Activated CD4-positive, alpha-beta T cell treated with anti-CD3 and anti-CD28 coated beads, Interleukin-2, amount 50 U/mL, for 48 hours (primary cell): Measurements from ENCODE around the gene PLPPR2.
A peak's percentile ranks its signal among the peaks of the same experiment; 100 is the strongest.
"Not testable (repeated sequence)": the region's sequence is repeated elsewhere in the genome, so short reads cannot be mapped to it uniquely, and the experiment has no call there.

ENCODE experiments used
- DNase-seq, 2 experiments: peaks; one replicate each; pipeline ENCODE4 v3.0.0-alpha.2; 2020

PLPPR2 gene

DNA sequence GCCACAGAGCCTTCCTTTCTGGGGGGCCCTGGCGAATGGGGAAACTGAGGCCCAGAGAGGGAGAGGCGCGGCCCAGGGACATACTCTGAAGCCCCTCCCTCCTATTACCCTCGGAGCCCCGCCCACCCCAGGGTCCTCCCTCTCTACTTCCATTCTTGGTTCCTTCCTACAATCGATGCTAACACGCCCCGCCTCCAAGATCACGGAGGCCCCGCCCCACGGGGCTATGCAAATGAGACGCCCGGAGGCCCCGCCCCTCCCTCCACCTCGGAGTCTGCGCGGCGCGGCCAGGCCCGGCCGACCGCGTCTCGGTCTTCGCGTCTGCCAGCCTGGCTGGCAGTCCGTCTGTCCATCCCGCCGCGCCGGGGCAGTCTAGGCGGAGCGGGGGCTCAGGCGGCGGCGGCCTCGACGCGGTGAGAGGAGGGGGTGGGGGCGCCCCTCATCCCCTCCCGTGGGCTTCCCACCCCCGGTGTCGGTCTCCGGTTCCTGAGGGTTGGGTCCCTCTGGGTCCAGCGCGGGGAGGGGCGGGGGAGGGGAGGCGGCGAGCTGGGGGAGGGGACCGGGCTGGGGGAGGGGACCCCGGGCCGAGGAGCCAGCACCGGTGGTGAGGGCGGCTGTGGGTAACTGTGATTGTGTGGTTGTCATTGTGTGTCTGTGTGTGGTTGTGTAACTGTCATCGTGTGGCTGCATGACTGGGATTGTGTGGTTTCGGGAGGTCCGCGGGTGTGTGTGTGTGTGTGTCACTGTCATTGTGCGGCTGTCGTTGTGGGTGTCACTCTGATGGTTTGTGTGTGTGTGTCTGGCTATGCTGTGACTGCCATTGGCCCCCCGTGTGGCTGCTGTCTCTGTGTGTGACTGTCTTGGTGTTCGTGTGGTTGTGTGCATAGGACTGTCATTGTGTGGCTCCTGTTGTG, at the start of gene PLPPR2:
Gene PLPPR2 (plus strand): TSS at position 273 of the 914 bp plus-strand sequence. CDS start 2,242 bp downstream, outside the sequence.
- peak; percentile 88 to 89 for DNase-seq

DNA sequence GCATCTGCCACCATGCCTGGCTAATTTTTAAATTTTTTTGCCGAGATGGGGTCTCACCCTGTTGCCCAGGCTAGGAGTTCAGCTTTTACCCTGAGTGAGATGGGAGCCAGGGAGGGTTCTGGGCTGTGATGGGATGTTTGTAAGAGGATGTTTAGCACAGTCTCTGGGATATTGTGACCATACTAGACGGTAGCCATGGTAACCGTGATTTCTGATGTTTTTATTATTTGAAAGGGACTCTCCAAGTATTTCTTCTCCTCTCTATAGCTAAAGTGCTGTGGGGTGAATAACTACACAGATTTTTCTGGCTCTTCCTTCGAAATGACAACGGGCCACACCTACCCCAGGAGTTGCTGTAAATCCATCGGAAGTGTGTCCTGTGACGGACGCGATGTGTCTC, 48.9 kb upstream of the PLPPR2 start:
- no peak for DNase-seq

DNA sequence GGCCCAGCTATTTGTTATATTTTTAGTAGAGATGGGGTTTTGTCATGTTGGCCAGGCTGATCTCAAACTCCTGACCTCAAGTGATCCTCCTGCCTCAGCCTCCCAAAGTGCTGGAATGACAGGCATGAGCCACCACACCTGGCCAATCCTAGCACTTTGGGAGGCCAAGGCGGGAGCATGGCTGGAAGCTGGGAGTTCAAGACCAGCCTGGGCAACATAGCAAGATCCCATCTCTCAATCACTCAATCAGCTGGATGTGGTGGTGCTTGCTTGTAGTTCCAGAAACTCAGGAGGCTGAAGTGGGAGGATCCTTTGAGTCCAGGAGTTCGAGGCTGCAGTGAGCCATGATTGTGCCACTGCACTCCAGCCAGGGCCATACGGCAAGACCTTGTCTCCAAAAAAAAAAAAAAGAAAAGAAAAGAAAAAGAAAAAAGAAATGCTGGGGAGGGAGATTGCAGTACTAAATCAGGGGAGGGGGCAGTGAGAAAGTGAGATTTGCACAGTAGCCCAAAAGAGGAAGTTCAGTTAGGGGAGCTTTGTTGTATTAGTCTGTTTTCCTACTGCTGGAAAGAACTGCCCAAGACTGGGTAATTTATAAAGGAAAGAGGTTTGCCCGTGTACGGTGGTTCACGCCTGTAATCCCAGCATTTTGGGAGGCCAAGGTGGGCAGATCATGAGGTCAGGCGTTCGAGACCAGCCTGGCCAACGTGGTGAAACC, 34.8 kb upstream of the PLPPR2 start:
- DNase-seq, result not testable (repeated sequence)

- DNase-seq, result no peak
Observed at GRCh38 chr19:11321191-11322126, 33.8 kb upstream of the PLPPR2 start.

DNA sequence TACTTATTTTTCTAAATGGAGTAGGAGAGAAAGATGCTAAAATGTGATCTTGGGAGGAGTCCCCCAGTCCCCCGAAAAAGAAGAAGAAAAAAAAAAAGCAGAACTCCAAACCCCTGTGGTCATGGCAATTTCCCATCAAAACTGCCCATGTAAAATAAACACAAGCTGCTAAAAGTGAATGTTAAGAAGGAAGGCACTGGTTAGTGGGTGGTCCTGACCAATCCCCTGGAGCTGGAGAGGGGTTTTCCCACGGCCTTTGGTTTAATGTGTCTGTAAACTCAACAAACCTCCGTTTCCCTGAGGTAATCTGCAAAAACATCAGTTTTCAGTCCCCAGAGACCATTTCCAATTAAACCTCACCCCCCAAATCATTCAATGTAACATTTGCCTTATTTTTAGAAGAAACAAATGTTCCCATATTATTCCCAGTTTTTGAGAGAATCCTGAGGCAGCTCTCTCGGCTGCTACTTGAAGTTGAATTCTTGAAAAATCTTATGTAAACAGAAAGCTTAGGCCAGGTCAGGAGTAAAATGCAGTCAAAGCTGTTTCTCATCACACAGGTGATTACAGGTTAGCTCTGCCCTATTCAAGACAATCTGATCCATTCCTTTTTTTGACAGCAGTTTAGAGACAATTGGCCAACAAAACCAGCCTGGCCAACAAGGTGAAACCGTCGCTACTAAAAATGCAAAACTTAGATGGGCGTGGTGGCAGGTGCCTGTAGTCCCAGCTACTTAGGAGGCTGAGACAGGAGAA, 32.8 kb upstream of the PLPPR2 start:
- DNase-seq, result no peak

DNA sequence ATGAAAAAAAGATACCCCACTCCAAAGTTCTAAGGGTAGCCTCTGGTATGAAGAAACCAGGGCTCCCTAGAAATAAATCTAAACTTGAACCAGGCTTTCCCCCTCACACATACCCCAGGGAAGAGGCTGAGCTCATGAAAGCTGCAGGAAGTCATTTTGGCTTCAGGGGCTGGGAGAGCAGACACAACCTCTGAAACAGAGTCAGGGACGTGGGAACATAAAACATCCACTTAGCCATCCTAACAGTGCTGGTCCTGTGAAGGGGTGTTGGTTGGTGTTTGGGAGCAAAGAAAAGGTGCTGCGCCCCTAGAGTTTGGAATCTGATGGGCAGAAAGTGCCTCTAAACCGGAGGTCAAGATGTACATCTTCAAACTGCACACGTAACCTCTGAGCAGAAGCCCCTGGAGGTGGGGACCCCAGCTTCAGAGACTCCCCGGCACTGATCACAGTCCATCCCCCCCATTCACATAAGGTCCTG, 31.6 kb upstream of the PLPPR2 start:
- DNase-seq, result no peak

- peak; percentile 28 to 35 for DNase-seq
Observed at GRCh38 chr19:11324079-11324661, 31.1 kb upstream of the PLPPR2 start.

DNA sequence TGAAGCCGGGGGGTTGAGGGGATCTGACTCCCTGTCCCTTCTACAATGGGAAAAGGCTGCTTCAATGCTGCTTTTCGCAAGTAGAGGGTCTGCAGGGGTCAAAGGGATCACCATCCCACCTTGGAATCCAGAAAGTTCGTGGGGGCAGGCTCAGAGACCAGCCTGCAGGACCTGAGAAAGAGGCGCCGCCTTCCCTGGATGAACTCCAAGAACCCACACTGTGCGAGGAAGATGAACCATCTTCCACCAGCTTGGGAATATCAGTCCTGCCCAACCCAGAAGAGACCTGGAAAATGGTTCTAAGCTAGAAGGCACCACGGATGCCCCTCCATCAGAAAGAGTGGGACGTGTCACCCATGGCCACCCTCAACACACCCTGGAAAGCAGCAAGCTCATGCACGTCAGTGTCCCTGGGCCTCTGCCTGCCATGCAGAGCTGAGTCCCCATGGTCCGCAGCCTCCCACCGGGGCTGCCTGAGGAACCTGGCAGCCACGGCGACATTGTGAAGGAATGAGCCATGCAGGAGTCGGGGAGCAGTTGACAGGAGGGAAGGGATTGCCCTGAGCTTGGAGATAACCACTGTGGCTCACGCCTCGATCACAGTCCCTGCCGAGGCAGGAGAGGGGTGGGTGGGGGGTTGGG, 30.4 kb upstream of the PLPPR2 start:
- no peak for DNase-seq

DNA sequence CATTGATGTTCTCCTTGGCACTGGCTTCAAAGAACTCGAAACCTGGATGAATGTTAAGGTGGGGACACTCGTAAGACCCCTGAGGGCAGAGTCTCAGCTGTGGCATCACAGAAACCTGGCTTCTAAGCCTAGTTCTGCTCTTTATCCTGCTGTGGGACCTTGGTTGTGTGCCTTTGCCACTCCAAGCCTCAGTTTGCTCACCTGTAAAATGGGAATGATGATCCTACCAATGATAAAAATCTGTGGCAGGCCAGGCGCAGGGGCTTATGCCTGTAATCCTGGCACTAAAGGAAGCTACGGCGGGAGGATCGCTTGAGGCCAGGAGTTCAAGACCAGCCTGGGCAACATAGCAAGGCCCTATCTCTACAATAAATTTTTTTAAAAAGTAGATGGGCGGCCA, 29.7 kb upstream of the PLPPR2 start:
- DNase-seq, result no peak

DNA sequence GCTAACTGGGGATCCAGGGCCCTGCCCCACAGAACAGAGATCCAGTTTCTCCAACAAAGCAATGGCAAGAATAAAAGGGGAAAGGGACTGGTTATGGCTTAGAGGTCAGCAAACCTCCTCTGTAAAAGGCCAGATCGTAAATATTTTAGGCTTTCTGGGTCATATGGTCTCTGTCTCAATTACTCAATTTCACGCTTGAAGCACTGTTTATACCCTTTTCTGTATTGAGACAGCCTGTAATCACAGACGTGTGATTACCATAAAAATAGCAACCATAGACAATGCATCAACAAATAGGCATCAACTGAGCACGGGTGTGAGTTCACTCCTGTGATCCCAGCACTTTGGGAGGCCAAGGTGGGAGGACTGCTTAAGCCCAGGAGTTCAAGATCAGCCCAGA, 25.1 kb upstream of the PLPPR2 start:
- no peak for DNase-seq

- no peak for DNase-seq
Observed at GRCh38 chr19:11331502-11331901, 23.7 kb upstream of the PLPPR2 start.

DNA sequence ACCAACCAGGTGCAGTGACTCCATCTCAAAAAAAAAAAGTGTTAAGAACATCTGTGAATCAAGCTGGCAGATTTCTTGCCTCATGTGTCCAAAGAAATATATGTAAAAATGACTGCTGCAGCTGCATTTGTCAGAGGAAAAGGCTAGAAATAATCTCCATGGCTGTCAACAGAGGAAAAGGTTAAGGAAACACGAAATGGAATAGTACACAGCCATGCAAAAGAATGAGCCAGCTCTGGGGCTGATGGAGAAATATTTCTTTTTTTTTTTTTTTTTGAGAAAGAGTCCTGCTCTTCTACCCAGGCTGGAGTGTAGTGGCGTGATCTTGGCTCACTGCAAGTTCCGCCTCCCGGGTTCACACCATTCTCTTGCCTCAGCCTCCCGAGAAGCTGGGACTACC, 22.4 kb upstream of the PLPPR2 start:
- DNase-seq, result no peak

DNA sequence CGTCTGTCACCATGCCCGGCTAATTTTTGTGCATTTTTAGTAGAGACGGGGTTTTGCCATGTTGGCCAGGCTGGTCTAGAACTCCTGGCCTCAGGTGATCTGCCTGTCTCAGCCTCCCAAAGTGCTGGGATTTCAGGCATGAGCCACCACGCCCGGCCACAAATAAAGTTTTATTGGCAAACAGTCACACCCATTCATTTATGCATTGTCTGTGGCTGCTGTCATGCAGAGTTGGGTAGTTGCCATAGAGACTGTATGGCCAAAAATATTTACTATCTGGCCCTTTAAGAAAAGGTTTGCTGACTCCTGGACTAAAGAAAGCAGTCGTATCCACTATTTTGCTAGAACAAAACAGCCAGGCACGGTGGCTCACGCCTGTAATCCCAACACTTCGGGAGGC, 21.4 kb upstream of the PLPPR2 start:
- not testable (repeated sequence) for DNase-seq

GRCh38 chr19:11335449-11336146, 19.6 kb upstream of the PLPPR2 start:
- no peak for DNase-seq

- DNase-seq, result no peak
Observed at GRCh38 chr19:11337080-11337479, 18.2 kb upstream of the PLPPR2 start.

GRCh38 chr19:11338121-11338520, 17.1 kb upstream of the PLPPR2 start:
- DNase-seq, result no peak

DNA sequence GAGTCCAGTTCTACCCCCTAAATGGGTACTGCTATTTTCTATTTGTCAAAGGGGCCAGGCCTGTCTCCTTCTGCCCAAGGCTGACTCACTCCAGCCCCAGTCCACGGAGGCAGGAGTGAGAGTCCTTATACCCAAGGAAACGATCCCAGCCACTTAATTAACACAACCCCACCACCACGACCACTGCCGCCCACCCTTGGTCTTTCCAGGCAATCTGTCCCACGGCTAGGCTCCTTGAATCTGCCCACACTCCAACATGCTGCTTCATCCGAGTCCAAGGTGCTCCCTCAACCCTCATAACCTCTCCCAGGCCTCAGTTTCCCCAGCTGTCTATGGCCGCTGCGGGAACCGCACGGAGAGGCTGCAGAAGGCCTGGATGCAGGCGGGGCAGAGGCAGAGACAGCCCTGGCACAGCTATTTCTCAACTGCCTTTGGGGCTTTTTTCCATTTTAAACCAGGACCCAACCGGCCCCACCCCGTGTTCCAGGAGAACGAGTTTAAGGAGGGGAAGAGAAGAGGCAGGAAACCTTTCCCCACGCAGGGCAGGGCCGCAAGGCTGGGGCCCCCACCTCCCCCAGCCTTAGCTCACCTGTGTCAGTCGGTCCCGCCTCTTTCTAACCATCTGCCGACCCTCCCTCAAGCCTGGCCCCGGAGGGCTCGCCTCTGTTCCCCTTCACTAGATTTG, 16.5 kb upstream of the PLPPR2 start:
- DNase-seq, result no peak

DNA sequence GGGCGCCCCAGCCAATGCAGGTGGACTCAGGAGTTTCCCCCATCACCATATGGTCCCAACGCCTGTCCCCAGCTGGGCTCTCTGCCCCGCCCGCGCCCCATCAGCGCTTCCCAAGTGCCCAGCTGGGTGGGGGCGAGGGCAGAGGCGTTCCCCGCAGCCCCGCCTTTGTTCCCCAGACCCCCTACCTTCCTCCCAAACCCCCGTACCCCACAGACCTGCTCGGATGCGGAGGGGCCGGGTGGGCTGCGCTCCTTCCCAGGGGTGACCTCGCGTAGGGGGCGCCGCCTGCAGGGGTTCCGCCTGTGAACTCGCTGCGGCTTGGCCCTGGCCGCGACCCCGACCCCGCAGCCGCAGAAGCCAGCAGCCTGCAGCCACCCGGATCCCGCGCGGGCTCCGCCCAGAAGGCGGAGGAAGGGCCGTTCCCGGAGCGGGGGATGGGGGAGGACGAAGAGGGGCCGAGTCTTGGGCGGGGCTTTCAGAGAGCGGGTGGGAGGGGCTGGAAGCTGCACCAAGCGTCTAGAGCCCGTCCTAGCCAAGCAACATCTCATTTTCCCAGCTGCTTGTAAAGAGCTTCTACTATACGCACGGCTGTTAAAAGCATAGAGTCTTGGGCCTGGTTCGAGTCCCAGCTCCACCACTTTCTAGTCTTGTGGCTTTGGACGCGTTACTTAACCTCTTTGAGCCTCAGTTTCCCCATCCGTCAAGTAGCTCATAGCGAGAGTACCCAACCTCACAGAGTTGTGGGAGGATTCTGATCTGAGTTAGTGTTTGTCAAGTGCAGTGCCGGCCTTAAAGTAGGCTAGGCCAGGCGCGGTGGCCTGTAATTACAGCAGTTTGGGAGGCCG, 15.8 kb upstream of the PLPPR2 start, which contains the start of gene RAB3D:
Gene RAB3D (minus strand): TSS at position 404 of the 845 bp plus-strand sequence. CDS start 2,258 bp downstream, outside the sequence.
- DNase-seq, result peak; percentile 92 to 94

DNA sequence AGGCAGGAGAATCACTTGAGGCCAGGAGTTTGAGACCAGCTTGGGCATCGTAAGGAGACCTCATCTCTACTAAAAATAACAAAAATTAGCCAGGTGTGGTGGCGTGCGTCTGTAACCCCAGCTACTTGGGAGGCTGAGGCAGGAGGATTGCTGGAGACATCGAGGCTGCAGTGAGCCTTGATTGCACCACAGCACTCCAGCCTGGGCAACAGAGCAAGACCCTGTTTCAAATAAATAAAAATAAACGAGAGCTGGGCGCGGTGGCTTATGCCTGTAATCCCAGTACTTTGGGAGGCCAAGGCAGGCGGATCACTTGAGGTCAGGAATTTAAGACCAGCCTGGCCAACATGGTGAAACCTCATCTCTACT, 15.1 kb upstream of the PLPPR2 start:
- not testable (repeated sequence) for DNase-seq
